ENCODE measurements around the gene SLC7A5.
"Not testable (repeated sequence)": the region's sequence is repeated elsewhere in the genome, so short reads cannot be mapped to it uniquely, and the experiment has no call there.

The SLC7A5 gene

DNA sequence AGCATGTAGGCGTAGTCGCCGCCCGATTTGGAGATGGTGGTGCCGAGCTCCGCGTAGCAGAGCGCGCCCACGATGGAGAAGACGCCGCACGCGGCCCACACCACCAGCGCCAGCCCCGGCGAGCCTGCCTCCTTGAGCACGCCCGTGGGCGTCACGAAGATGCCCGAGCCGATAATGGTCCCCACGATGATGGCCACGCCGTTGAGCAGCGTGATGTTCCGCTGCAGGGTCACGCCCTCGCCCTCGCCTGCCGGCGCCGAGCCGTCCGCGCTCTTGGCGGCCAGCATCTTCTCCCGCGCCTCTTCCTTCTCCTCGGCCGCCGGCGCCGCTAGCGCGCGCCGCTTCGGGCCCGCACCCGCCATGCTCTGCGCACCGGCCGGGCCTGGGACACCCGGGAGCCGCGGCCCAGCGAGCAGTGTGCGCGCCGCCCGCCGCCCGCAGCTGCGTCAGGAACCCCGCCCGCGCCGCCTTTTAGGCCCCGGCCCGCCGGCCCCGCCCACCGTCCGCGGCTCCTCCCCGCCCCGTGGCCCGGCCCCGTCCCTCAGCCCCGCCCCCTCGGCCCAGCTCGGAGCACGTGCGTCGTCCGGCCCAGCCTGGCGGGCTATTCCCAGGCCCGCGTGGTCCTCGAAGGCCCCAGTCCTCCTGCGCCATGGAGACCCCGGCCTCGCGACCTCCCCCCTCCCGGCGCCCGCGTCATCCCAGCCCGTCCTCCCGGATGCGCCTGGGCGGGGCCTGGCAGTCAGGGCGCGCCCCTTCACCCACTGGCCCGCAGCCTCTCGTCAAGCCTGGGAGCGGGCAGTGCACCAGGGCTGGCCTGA is at the start of gene SLC7A5:
SLC7A5 (minus strand) TSS at position 447 of the 818 bp plus-strand sequence; CDS start at position 362, 85 bp downstream.
- DNase-seq (ENCODE audit: low read depth) = peak; percentile 86

- no peak for DNase-seq (ENCODE audit: low read depth)
Observed at GRCh38 chr16:87918338-87918737, 49.0 kb upstream of the SLC7A5 start.

DNA sequence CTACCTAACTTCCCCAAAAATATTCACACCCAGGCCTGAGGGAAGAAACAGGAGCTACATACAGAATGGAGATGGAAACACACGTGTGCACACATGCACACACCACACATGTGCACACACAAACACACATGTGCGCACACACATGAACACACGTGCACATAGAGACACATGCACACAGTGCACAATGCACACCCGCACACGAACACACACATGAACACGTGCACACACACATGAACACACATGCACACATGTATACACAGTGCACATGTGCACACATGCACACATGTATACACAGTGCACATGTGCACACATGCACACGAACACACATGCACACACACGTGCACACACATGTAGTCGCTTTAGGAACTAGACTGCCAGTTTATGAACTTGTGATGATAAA is 48.2 kb upstream of the SLC7A5 start:
- DNase-seq (ENCODE audit: low read depth) = no peak

DNA sequence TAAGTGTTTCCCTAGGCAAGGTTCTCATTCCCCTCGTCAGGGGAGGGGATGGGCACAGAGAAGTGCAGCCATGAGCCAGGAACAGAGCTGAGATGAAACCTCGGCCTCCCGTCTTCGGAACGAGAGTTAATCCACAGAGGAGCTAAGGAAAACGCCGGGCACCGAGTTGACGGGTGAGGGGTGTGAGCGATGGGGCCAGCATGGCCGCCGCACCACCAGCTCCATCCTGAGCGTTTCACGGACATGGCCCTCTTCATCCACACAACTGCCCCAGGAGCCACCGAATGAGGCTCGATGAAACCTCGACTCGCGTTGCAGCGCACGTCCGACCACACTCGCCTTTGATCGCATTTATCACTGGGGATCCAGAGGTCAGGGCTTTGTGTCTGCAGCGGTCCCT is 45.5 kb upstream of the SLC7A5 start:
- DNase-seq (ENCODE audit: low read depth) = no peak

GRCh38 chr16:87914021-87914725 is 44.9 kb upstream of the SLC7A5 start:
- DNase-seq (ENCODE audit: low read depth) = not testable (repeated sequence)

- DNase-seq (ENCODE audit: low read depth) = not testable (repeated sequence)
Observed at GRCh38 chr16:87912691-87913090, 43.4 kb upstream of the SLC7A5 start.

DNA sequence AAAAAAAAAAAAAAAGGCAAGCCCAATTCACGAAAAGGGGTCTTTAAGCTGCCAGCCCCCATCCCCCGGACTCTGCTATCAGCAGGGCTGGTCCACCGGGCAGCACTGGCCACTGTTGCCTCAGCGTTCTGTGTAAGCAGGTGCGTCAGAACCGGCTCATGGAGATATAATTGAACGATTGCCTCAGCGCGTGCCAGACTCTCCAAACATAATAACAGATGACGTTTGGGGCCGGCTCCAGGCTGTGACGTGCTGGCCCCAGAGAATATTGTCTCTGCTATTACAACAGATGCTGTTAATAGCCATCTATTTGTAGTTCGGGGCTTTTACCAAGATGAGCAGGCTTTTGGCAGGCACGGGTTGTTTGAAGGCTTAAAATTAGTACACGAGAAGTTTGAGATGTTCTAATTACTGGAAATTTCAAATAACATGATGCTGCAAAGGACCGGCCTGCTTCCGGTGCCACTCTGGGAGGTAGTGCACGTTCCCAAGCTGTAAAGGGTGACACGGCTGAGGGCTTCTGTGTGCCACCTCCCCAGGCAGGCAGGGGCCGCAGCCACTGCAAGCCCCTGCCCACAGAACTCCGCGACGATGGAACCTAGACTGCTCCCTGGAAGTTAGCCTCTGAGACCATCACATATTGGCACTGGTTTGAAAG is 41.9 kb upstream of the SLC7A5 start:
- DNase-seq (ENCODE audit: low read depth) = not testable (repeated sequence)

- peak; percentile 87 for DNase-seq (ENCODE audit: low read depth)
Observed at GRCh38 chr16:87909203-87909935, 40.1 kb upstream of the SLC7A5 start.

GRCh38 chr16:87908101-87908500 is 38.8 kb upstream of the SLC7A5 start:
- not testable (repeated sequence) for DNase-seq (ENCODE audit: low read depth)

DNA sequence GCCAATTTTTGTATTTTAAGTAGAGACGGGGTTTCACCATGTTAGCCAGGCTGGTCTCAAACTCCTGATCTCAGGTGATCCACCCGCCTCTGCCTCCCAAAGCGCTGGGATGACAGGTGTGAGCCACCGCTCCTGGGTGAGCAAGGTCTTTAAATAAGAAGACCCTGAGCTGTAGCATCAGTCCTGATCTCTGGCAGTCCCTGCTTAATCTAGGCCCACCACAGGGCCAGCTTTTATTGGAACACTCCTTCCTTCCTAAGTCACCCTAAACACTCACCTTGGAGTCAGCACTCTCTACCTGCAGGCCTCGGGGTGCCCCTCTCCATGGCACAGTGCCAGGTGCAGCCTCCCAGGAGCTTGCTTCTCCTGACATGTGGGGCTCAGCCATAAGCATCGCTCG is 36.2 kb upstream of the SLC7A5 start:
- not testable (repeated sequence) for DNase-seq (ENCODE audit: low read depth)

DNA sequence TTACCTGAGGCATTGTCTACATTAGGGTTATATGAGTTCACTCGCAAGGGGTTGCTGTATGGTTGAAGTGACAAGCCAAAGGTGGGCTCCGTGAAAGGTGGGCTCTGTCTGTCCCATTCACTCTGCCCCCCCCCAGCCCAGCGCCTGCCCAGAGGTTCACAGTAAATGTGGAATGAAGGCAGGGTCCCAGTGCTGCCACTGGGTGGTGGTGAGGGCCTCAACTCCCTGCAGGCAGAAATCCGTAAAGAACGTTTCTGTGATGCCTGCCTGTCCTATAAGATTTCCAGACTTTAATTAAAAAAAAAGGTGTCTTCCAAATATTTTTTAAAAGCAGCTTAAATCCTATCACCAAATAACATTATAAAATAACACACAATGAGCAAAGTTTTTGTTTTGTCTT is 35.7 kb upstream of the SLC7A5 start:
- not testable (repeated sequence) for DNase-seq (ENCODE audit: low read depth)

DNA sequence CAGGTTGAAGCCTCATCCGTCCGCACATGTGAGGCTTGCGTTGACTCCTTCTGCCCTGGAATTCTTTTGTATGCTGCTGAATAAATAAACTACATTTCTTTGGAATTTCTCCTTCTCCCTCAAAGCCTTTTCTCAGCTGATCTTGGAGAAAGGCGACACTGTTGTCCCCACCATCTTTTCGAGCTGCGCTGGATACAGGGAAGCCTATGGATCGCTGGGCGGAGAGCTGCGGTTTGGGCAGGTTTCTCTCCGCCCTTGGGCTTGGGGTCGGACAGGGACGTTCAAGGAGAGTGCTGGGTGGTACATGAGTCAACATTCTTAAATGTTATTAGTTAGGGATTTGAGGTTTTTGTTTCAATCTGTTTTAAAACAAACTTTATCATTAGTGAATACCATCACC is 31.2 kb upstream of the SLC7A5 start:
- DNase-seq (ENCODE audit: low read depth) = not testable (repeated sequence)

- peak; percentile 57 for DNase-seq (ENCODE audit: low read depth)
Observed at GRCh38 chr16:87897521-87898505, 28.5 kb upstream of the SLC7A5 start.

- not testable (repeated sequence) for DNase-seq (ENCODE audit: low read depth)
Observed at GRCh38 chr16:87896924-87897520, 27.7 kb upstream of the SLC7A5 start.

DNA sequence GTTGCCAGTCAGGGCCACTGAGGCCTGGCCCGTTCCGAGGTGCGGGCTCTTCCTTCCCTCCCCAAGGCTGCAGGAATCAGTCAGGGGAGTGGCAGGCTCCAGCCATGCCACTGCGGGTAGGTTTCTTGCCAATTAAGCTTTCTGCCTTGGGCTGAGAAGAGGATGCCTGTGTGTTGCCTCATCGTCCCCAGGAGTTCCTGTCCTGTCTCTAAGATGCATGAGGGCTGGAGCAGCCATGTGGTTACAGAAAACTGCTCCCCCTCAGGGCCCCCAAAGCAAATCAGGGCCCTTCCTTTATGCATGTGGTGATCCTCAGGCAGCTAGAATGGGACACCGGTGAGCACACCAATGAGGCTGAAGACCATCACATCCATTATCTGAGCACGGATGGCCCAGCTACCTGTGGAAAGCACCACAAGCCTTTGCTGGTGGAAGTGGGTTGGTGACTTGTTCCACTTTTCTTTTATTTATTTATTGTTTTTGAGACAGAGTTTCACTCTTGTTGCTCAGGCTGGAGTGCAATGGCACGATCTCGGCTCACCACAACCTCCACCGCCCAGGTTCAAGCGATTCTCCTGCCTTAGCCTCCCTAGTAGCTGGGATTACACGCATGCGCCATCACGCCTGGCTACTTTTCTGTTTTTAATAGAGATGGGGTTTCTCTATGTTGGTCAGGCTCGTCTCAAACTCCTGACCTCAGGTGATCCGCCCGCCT is 27.0 kb upstream of the SLC7A5 start:
- DNase-seq (ENCODE audit: low read depth) = not testable (repeated sequence)

DNA sequence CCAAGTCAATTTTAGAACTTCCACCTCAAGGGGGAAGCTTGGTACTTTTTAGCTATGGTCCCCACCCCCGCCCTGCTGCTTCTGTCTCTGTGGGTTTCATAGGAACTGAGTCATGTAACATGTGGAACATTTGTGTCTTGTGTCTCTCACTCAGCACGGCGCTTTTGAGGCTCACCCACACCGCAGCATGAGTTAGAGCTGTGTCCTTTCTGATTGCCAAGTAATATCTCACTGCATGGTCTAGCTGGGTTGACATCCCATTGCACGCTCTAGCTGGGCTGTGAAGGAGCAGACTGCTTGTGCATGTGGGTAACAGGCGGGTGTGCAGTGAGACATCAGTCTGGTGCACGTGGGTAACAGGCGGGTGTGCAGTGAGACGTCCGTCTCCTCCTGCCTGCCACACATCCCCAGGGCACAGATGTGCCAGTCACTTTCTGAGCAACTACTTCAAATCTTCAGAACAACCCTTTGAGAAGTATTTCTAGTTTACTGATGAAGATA is 26.4 kb upstream of the SLC7A5 start:
- DNase-seq (ENCODE audit: low read depth) = peak; percentile 81

DNA sequence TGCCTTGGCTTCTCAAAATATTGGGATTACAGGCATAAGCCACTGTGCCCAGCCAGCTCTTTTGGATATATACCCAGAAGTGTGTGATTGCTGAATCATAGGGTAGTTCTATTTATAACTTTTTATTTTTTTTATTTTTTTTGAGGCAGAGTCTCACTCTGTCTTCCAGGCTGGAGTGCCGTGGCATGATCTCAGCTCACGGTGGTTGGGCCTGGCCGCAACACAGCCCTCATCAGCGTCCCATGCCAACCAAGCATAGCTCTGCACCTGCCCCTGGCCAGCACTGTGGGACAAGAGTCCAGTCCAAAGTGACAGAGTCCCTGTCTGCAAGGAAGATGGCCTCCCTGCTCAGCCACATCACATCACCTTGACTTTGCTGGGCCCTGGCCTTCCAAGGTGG is 24.7 kb upstream of the SLC7A5 start:
- DNase-seq (ENCODE audit: low read depth) = not testable (repeated sequence)

DNA sequence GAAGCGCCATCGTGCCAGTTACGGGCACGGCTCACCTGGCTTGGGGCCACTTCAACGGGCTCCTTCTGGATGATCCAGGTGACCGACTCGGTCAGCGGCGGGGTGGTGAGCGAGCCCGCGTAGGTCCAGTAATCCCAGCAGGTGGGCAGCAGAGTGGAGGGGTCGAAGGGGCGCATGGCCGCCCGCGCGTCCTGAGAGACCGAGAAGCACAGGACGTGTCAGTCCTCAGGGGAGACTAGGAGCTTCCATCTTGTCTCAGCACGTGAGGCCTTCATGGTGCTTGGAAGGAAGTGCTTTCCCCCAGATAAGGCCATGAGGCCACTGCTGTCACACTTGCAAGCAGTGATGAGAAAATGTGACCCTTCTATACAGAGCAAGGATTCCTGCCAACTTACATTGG is 22.5 kb upstream of the SLC7A5 start:
- DNase-seq (ENCODE audit: low read depth) = no peak

- not testable (repeated sequence) for DNase-seq (ENCODE audit: low read depth)
Observed at GRCh38 chr16:87889762-87890161, 20.5 kb upstream of the SLC7A5 start.

Measured in activated T-cell treated with anti-CD3 and anti-CD28 coated beads for 24 hours (primary cell).